Mesothelial cell of epicardium (in vitro differentiated cells): Measurements from ENCODE around the gene YWHAG. TPM values are rescaled to one million over a fixed set of nuclear protein-coding genes. Genes with fewer than 3 reads are reported as not detected.
A peak's percentile ranks its signal among the peaks of the same experiment; 100 is the strongest.

ENCODE experiments used
- DNase-seq, 2 experiments: peaks; one replicate each; pipeline ENCODE4 v3.0.0; 2021; ENCODE audit warnings: low spot score in 2 of 2; ENCODE audit not compliant: unreplicated experiment in 2 of 2
- H3K27ac Mint-ChIP-seq: 2 replicates; pipeline ENCODE4 v1.8.0; 2021; ENCODE audit warnings: mixed read lengths
- H3K27me3 Mint-ChIP-seq: 2 replicates; pipeline ENCODE4 v1.8.0; 2021; ENCODE audit warnings: low read depth, mixed read lengths
- H3K36me3 Mint-ChIP-seq: 2 replicates; pipeline ENCODE4 v1.8.0; 2021; ENCODE audit warnings: mixed read lengths
- H3K4me1 Mint-ChIP-seq: 2 replicates; pipeline ENCODE4 v1.8.0; 2021; ENCODE audit warnings: mixed read lengths
- H3K4me3 Mint-ChIP-seq: 2 replicates; pipeline ENCODE4 v1.8.0; 2021; ENCODE audit warnings: mild to moderate bottlenecking, moderate library complexity, mixed read lengths
- H3K9me3 Mint-ChIP-seq: 2 replicates; pipeline ENCODE4 v1.8.0; 2021; ENCODE audit warnings: mixed read lengths
- total RNA-seq: library from RNA; stranded (reverse); gene quantifications from 3 replicates; pipeline ENCODE4 v1.2.1, GENCODE V29; 2021
- TF ChIP-seq, protein P1 (sequence below): fragments of 200-600 bp; sonication (generic); IDR thresholded peaks from one replicate; pipeline ENCODE4 v1.5.0; 2021; ENCODE audit warnings: antibody characterized with exemption; ENCODE audit not compliant: unreplicated experiment

The YWHAG gene
- total RNA-seq, 1 donor from 2014 or later: 145 TPM

- TF ChIP-seq, protein P1, sequence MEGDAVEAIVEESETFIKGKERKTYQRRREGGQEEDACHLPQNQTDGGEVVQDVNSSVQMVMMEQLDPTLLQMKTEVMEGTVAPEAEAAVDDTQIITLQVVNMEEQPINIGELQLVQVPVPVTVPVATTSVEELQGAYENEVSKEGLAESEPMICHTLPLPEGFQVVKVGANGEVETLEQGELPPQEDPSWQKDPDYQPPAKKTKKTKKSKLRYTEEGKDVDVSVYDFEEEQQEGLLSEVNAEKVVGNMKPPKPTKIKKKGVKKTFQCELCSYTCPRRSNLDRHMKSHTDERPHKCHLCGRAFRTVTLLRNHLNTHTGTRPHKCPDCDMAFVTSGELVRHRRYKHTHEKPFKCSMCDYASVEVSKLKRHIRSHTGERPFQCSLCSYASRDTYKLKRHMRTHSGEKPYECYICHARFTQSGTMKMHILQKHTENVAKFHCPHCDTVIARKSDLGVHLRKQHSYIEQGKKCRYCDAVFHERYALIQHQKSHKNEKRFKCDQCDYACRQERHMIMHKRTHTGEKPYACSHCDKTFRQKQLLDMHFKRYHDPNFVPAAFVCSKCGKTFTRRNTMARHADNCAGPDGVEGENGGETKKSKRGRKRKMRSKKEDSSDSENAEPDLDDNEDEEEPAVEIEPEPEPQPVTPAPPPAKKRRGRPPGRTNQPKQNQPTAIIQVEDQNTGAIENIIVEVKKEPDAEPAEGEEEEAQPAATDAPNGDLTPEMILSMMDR: no peak
- H3K9me3 Mint-ChIP-seq: no peaks in the 10 kb centered on the region
- H3K4me1 Mint-ChIP-seq: peaks cover 28% of the 10 kb centered on the region
These were observed 55.3 kb downstream of the YWHAG start for GRCh38 chr7:76303202-76304147.

DNA sequence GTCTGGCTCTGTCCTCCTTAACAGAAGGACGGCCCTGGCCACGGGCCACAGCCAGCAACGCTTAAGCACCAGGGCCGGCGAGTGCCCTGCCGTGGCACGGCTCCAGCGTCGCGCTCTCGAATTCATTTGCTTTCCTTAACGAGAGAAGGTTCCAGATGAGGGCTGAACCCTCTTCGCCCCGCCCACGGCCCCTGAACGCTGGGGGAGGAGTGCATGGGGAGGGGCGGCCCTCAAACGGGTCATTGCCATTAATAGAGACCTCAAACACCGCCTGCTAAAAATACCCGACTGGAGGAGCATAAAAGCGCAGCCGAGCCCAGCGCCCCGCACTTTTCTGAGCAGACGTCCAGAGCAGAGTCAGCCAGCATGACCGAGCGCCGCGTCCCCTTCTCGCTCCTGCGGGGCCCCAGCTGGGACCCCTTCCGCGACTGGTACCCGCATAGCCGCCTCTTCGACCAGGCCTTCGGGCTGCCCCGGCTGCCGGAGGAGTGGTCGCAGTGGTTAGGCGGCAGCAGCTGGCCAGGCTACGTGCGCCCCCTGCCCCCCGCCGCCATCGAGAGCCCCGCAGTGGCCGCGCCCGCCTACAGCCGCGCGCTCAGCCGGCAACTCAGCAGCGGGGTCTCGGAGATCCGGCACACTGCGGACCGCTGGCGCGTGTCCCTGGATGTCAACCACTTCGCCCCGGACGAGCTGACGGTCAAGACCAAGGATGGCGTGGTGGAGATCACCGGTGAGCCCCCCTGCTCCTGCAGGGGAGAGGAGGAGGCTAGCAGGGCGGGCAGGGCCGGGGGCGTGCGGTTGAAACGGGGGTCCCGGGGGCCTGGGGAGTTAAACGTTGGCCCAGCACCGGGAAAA, 56.2 kb downstream of the YWHAG start, which contains the start of gene HSPB1:
HSPB1 (plus strand) TSS at position 327 of the 855 bp plus-strand sequence; CDS start at position 367, 40 bp downstream.
- H3K4me1 Mint-ChIP-seq: peaks cover 28% of the 10 kb centered on the region
- H3K9me3 Mint-ChIP-seq: no peaks in the 10 kb centered on the region
- DNase-seq: peak in 1 of 2 experiments; percentile 74
- H3K27ac Mint-ChIP-seq: peak within 1 kb of the TSS; percentile 98
- H3K4me3 Mint-ChIP-seq: peak within 1 kb of the TSS; percentile 89
- H3K36me3 Mint-ChIP-seq: no peaks in the 10 kb centered on the region
- TF ChIP-seq, protein P1: no peak
- no peaks in the 10 kb centered on the region for H3K27me3 Mint-ChIP-seq

More at GRCh38 chr7:76303202-76304147, 55.3 kb downstream of the YWHAG start:
- H3K27ac Mint-ChIP-seq: peak overlapping the region; percentile 89
- no peaks in the 10 kb centered on the region for H3K36me3 Mint-ChIP-seq
- no peaks in the 10 kb centered on the region for H3K27me3 Mint-ChIP-seq
- H3K4me3 Mint-ChIP-seq: peak overlapping the region; percentile 89
- peak; percentile 92 to 95 for DNase-seq

- Mint-ChIP-seq H3K27me3 (no peaks in the 10 kb centered on the region), H3K4me1 (peaks cover 27% of the 10 kb centered on the region), H3K27ac (no peak overlapping the region), H3K9me3 (no peaks in the 10 kb centered on the region), H3K4me3 (no peak overlapping the region), H3K36me3 (no peaks in the 10 kb centered on the region)
- no peak for DNase-seq
- TF ChIP-seq, protein P1: no peak
These were observed 57.8 kb downstream of the YWHAG start for GRCh38 chr7:76301000-76301399.

DNA sequence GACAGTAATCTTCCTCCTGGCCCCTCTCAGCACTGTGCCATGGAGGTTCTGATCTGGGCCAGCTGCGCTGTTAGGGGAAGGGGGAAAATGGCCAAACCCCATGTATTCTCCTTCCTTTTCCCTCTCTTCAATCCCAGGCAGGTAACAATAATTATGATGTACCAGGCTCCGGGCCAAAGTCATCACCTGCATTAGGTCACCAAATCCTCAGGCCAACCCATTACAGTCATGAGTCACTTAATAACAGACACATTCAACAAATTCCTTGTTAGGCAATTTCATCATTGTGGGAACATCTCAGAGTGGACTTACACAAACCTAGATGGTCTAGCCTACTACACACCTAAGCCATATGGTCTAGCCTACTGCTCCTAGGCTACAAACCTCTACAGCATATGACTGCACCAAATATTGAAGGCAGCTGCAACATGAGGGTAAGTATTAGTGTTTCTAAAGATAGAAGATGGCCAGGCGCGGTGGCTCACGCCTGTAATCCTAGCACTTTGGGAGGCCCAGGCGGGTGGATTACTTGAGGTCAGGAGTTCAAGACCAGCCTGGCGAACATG, 58.5 kb downstream of the YWHAG start:
- no peak for DNase-seq
- H3K27ac Mint-ChIP-seq: peak overlapping the region; percentile 79
- no peak overlapping the region for H3K4me3 Mint-ChIP-seq
- no peaks in the 10 kb centered on the region for H3K9me3 Mint-ChIP-seq
- H3K4me1 Mint-ChIP-seq: peaks cover 27% of the 10 kb centered on the region
- TF ChIP-seq, protein P1: no peak
- H3K36me3 Mint-ChIP-seq: no peaks in the 10 kb centered on the region
- no peaks in the 10 kb centered on the region for H3K27me3 Mint-ChIP-seq
